NCI-H2081 treated with DMSO at 0.1 percent for 48 hours (cell line): ENCODE data around the gene PNMA8C.
"Not testable (repeated sequence)": the region's sequence is repeated elsewhere in the genome, so short reads cannot be mapped to it uniquely, and the experiment has no call there.

ENCODE experiments used
- DNase-seq: peaks from one replicate; lab custom pipeline; 2025; lab: John Stamatoyannopoulos, UW

Gene PNMA8C

DNA sequence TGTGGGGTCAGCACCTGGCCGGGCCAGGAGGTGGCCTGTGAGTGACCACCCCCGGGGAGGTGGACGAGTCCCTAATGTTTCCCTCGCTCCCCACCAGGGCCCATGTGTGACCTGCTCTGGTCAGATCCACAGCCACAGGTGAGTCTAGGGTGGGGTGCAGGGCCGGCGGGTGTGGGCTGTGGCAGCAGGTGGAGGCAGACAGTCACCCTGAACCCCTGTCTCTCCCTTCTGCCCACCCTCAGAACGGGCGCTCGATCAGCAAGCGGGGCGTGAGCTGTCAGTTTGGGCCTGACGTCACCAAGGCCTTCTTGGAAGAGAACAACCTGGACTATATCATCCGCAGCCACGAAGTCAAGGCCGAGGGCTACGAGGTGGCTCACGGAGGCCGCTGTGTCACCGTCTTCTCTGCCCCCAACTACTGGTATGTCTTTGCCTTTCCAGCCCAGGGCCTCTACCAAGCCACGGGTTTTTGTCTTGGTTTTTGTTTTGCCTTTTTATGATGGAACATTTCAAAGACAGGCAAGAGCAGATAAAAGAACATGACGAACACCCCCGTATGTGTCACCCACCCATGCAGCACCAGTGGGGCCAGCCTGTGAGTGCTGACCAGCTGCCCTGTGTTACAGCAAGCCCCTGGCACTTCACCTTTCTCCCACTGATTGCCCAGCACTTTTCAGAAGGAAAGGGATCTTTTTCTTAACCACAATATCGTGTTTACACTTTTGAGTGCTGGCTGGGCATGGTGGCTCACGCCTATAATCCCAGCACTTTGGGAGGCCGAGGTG, 40.2 kb downstream of the PNMA8C start:
- no peak for DNase-seq

DNA sequence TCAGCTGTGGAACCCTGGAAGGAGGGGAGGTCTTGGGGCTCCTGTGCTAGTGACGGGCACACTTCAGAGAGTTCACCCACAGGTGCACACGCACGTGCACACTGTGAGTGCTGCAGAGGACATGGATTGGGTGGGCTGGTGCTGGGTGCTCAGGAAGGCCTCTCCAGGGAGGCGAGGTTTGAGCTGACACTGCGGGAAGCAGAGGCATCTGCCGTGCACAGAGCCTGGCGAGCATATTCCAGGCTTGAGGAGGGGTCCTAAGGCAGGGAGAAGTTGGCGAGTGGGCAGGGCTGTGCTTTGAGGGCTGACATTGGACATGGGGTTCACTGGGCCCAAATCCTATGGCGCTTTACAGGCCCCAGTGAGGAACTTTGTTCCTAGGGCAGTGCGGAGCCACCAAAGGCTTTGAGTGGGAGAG, 41.0 kb downstream of the PNMA8C start:
- no peak for DNase-seq

DNA sequence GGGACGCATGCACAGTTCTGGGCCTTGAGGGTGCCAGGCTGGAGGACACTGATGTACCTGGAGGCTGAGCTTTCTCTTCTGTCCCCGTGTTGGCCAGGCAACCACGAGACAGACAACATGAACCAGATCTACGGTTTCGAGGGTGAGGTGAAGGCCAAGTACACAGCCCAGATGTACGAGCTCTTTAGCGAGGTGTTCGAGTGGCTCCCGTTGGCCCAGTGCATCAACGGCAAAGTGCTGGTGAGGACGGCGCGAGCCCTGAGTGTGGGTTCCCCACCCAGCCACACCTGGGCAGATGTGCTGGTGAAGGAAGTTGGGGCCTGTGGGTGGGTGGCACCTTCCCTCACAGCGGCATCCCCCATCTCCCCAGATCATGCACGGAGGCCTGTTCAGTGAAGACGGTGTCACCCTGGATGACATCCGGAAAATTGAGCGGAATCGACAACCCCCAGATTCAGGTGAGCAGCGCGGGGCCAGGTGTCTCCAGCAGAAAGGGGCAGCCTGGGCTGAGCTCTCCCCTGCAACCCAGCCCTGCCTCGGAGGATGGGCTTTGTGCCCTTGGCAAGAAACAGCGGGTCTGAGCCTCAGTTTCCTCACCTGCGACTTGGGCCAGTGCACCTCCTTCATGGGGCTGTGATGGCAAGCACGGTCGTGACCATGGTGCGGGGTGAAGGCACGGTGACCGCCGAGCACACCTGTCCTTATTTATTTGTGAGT, 41.6 kb downstream of the PNMA8C start:
- no peak for DNase-seq

DNA sequence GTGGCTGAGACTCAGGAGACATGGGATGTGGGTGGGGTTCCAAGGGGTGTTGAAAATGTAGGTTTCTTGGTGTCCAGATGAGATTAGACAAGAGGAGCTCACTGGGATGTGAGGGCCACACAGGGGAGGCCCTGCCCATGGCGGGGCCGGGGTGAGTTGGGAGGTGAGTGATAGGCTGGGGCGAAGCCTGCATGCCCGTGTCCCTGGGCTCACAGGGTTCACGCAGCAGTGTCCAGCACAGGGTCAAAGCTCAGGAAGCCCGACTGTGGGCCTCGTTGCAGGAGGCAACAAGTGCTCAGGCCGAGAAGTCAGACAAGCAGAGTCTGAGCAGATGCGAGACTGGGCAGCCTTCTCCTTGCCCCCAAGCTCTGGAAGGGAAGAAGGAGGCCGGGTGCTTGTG, 42.6 kb downstream of the PNMA8C start:
- DNase-seq: no peak

- no peak for DNase-seq
These were observed 43.1 kb downstream of the PNMA8C start for GRCh38 chr19:46385636-46386035.

GRCh38 chr19:46384396-46384795, 44.3 kb downstream of the PNMA8C start:
- no peak for DNase-seq

DNA sequence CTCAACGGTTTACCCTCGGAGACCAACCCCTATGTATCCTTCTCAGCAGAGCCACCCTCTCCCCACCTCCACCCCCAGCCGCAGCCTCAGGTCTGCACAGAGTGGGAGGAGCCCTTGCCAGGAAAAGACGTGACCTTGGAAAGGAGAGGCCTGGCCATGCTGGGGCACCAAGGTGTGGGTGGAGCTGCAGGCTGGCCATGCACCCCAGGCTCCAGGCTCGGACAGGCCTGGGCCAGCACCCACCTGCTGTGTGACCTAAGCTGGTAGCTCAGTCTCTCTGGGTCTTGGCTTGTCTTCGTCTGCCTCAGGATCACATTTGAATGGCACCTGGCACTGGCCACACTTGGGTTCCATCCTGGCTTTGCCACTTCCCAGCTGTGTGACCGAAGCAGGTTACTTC, 44.9 kb downstream of the PNMA8C start:
- DNase-seq: no peak

DNA sequence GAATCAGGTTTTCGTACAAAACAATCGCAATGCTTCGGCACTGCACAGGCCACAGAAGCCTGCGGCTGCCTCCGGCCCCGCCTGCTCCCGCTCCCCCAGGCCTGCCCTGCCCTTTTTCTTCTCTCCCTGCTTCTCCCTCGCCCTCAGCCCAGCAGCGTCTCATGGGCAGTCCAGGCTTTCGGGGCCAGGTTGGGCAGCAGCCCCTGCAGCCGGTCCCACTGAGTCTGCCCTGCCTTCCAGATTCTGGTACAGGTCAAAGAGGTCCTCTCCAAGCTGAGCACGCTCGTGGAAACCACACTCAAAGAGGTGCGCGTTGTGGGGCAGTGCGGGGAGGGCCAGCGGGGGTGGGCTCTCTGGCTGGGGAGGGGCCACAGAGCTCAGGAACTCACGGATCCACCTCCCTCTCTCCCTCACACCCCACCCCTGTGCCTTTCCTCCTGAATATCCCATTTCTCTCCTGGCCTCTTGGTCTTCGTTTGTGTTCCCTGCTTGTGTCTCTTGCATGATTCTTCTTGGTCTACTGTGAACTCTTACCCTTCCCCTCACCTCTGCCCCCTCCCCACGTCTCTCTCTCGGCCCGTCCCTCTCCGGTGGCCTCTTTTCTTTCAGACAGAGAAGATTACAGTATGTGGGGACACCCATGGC, 45.4 kb downstream of the PNMA8C start:
- no peak for DNase-seq

- DNase-seq: no peak
These were observed 46.9 kb downstream of the PNMA8C start for GRCh38 chr19:46381756-46382345.

DNA sequence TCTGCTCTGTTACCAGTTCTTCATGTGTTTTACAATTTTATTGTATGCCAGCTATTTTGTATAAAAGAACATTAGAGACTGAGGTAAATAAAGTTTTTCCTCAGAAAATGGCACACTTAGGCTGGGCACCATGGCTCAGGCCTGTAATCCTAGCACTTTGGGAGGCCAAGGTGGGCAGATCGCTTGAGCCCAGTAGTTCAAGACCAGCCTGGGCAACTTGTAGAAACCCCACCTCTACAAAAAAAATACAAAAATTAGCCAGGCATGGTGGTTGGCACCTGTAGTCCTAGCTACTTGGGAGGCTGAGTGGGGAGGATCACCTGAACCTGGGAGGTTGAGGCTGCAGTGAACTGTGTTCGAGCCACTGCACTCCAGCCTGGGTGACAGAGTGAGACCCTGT, 47.4 kb downstream of the PNMA8C start:
- no peak for DNase-seq

GRCh38 chr19:46380690-46381089, 48.0 kb downstream of the PNMA8C start:
- no peak for DNase-seq

GRCh38 chr19:46378268-46378667, 50.5 kb downstream of the PNMA8C start:
- no peak for DNase-seq

GRCh38 chr19:46376241-46377153, 52.2 kb downstream of the PNMA8C start:
- no peak for DNase-seq

DNA sequence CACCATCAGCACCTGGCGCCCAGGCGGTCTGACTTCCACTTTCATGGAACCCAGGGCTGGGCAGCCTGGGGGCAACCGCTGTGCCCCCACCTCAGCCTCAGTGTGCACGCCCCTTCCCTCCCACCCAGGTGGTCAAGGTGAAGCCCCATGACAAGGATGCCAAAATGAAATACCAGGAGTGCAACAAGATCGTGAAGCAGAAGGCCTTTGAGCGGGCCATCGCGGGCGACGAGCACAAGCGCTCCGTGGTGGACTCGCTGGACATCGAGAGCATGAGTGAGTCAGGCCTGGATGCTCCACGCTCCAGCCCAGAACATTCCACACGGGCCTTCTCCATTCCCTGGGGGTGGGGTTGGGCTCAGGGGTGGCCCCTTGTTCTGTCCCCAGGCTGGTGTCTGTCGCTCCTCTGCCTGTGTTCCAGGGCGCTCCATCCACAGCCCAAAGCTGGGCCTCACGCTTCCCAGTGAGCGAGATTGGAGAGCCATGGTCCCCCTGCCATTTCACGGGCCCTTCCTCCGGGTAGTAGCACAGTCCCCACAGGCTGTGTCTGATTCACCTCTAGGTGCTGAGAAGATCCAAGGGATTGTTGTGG, 53.2 kb downstream of the PNMA8C start:
- DNase-seq: not testable (repeated sequence)
